ENCODE measurements around the gene MAP4. TPM values are rescaled to one million over a fixed set of nuclear protein-coding genes. Genes with fewer than 3 reads are reported as not detected.

MAP4 gene
- total RNA-seq, 2 donors from 2014 or later: 152 to 169 TPM

DNA sequence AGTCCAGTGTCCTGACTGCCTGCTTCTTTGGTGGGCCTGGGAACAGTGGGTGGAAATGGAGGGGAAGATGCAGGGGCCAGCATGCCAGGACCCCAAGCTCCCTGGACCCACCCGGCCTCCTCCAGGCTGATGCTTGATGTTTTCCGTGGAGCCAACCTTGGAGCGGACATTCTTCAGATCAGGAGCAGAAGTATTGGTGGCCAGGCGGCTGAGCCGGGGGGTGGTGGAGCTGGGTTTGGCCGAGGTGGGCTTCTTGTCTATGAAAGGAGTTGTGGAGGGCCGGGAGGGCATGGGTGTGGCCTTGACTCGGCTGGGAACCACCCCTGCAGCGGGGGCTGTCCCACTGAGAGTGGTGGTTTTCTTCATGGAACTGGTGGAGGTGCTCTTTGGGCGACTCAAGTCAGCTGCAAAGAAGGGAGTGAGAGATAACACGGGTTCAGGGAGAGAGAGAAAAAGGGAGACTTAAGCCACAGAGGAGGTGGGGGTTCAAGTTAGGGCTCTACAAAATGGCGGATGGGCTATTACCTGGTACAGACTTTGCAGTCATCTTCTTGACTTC lies 145.4 kb downstream of the MAP4 start:
- Histone ChIP-seq H3K4me3 (ENCODE audit: low read length) (no peak overlapping the region), H3K27me3 (ENCODE audit: control insufficient read depth, insufficient read depth, low read length, poor library complexity, severe bottlenecking) (no peaks in the 10 kb centered on the region), H3K36me3 (ENCODE audit: control insufficient read depth, insufficient read depth, low read length) (peaks cover 81% of the 10 kb centered on the region), H3K27ac (ENCODE audit: low read depth, low read length) (no peak overlapping the region), H3K4me1 (ENCODE audit: control insufficient read depth, insufficient read depth, low read length) (peaks cover 13% of the 10 kb centered on the region), H3K9ac (ENCODE audit: extremely low read depth, low read length, poor library complexity, severe bottlenecking) (no peak overlapping the region), H3K9me3 (ENCODE audit: control insufficient read depth, low read length) (no peaks in the 10 kb centered on the region)
- WGBS, 2 experiments (ENCODE audit: insufficient coverage in 1 of 2, insufficient read length in 1 of 2): 93 to 94% methylated on average over 7 to 12 of the region's 12 CpGs
- peak; percentile 36 for DNase-seq
- Mint-ChIP-seq H3K4me3 (no peak overlapping the region), H3K9me3 (no peaks in the 10 kb centered on the region), H3K36me3 (ENCODE audit: low read depth) (peaks cover 63% of the 10 kb centered on the region), H3K27me3 (ENCODE audit: insufficient read depth) (no peaks in the 10 kb centered on the region), H3K27ac (no peak overlapping the region), H3K4me1 (peaks cover 12% of the 10 kb centered on the region)
- TF ChIP-seq, protein P1, sequence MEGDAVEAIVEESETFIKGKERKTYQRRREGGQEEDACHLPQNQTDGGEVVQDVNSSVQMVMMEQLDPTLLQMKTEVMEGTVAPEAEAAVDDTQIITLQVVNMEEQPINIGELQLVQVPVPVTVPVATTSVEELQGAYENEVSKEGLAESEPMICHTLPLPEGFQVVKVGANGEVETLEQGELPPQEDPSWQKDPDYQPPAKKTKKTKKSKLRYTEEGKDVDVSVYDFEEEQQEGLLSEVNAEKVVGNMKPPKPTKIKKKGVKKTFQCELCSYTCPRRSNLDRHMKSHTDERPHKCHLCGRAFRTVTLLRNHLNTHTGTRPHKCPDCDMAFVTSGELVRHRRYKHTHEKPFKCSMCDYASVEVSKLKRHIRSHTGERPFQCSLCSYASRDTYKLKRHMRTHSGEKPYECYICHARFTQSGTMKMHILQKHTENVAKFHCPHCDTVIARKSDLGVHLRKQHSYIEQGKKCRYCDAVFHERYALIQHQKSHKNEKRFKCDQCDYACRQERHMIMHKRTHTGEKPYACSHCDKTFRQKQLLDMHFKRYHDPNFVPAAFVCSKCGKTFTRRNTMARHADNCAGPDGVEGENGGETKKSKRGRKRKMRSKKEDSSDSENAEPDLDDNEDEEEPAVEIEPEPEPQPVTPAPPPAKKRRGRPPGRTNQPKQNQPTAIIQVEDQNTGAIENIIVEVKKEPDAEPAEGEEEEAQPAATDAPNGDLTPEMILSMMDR (conservative IDR thresholded peaks at IDR 0.05): no peak

DNA sequence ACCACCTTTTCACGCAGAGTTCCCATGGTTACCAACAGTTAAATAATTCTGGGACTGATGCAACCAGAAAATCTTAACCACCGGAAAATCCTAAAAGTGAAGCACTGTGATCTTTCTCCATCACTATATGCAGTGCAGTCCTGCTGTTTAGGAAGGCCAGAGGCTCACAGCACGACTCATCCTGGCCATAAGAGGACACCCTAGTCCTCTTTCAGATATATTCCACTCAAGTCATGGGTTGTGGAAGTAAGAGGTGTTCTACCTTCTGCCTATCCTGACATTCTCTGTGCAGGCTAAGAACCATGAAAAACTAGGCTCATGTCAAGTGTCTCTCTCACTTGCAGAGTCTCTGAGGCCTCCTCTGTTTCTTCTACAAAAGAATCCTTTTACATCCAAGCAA lies 146.1 kb downstream of the MAP4 start:
- H3K27me3 Mint-ChIP-seq (ENCODE audit: insufficient read depth): no peaks in the 10 kb centered on the region
- H3K36me3 ChIP-seq (ENCODE audit: control insufficient read depth, insufficient read depth, low read length): peaks cover 87% of the 10 kb centered on the region
- H3K4me3 Mint-ChIP-seq: no peak overlapping the region
- peaks cover 13% of the 10 kb centered on the region for H3K4me1 Mint-ChIP-seq
- H3K9ac ChIP-seq (ENCODE audit: extremely low read depth, low read length, poor library complexity, severe bottlenecking): no peak overlapping the region
- H3K36me3 Mint-ChIP-seq (ENCODE audit: low read depth): peaks cover 70% of the 10 kb centered on the region
- 93 to 100% methylated on average over 1 to 3 of the region's 3 CpGs for WGBS, 2 experiments (ENCODE audit: insufficient coverage in 1 of 2, insufficient read length in 1 of 2)
- TF ChIP-seq, protein P1 (conservative IDR thresholded peaks at IDR 0.05): no peak
- peaks cover 13% of the 10 kb centered on the region for H3K4me1 ChIP-seq (ENCODE audit: control insufficient read depth, insufficient read depth, low read length)
- H3K27ac Mint-ChIP-seq: no peak overlapping the region
- H3K4me3 ChIP-seq (ENCODE audit: low read length): no peak overlapping the region
- DNase-seq: peak; percentile 3
- no peaks in the 10 kb centered on the region for H3K9me3 Mint-ChIP-seq
- no peak overlapping the region for H3K27ac ChIP-seq (ENCODE audit: low read depth, low read length)
- no peaks in the 10 kb centered on the region for H3K27me3 ChIP-seq (ENCODE audit: control insufficient read depth, insufficient read depth, low read length, poor library complexity, severe bottlenecking)
- no peaks in the 10 kb centered on the region for H3K9me3 ChIP-seq (ENCODE audit: control insufficient read depth, low read length)

GRCh38 chr3:47868306-47868705 lies 147.9 kb downstream of the MAP4 start:
- Histone ChIP-seq H3K9ac (ENCODE audit: extremely low read depth, low read length, poor library complexity, severe bottlenecking) (no peak overlapping the region), H3K27me3 (ENCODE audit: control insufficient read depth, insufficient read depth, low read length, poor library complexity, severe bottlenecking) (no peaks in the 10 kb centered on the region), H3K27ac (ENCODE audit: low read depth, low read length) (no peak overlapping the region), H3K36me3 (ENCODE audit: control insufficient read depth, insufficient read depth, low read length) (peaks cover 93% of the 10 kb centered on the region), H3K9me3 (ENCODE audit: control insufficient read depth, low read length) (no peaks in the 10 kb centered on the region), H3K4me1 (ENCODE audit: control insufficient read depth, insufficient read depth, low read length) (peaks cover 6% of the 10 kb centered on the region), H3K4me3 (ENCODE audit: low read length) (no peak overlapping the region)
- no peaks in the 10 kb centered on the region for H3K9me3 Mint-ChIP-seq
- H3K27me3 Mint-ChIP-seq (ENCODE audit: insufficient read depth): no peaks in the 10 kb centered on the region
- no peak overlapping the region for H3K4me3 Mint-ChIP-seq
- H3K36me3 Mint-ChIP-seq (ENCODE audit: low read depth): peaks cover 76% of the 10 kb centered on the region
- peak; percentile 17 for DNase-seq
- no peak overlapping the region for H3K27ac Mint-ChIP-seq
- 99 to 100% methylated on average over 1 to 2 of the region's 2 CpGs for WGBS, 2 experiments (ENCODE audit: insufficient coverage in 1 of 2, insufficient read length in 1 of 2)
- TF ChIP-seq, protein P1 (conservative IDR thresholded peaks at IDR 0.05): no peak
- peaks cover 10% of the 10 kb centered on the region for H3K4me1 Mint-ChIP-seq
